Suppressor macrophage treated with lipopolysaccharide for 4 hours (primary cell): ENCODE measurements around the gene SLC25A42.

Source experiments
- DNase-seq: peaks from one replicate; pipeline ENCODE4 v3.0.0-alpha.2; 2020

SLC25A42 gene

GRCh38 chr19:19051478-19052213 is 12.1 kb upstream of the SLC25A42 start:
- DNase-seq: no peak

GRCh38 chr19:19052921-19053320 is 10.9 kb upstream of the SLC25A42 start:
- no peak for DNase-seq

GRCh38 chr19:19053508-19054314 is 10.1 kb upstream of the SLC25A42 start:
- DNase-seq: peak; percentile 66

- DNase-seq: no peak
These were observed 9.4 kb upstream of the SLC25A42 start for GRCh38 chr19:19054315-19054938.

- DNase-seq: no peak
These were observed 8.8 kb upstream of the SLC25A42 start for GRCh38 chr19:19054939-19055440.

GRCh38 chr19:19055701-19056100 is 8.1 kb upstream of the SLC25A42 start:
- DNase-seq: no peak

GRCh38 chr19:19056636-19057275 is 7.0 kb upstream of the SLC25A42 start:
- no peak for DNase-seq

- no peak for DNase-seq
These were observed 6.5 kb upstream of the SLC25A42 start for GRCh38 chr19:19057317-19057716.

- no peak for DNase-seq
These were observed 6.1 kb upstream of the SLC25A42 start for GRCh38 chr19:19057720-19058119.

- no peak for DNase-seq
These were observed 4.6 kb upstream of the SLC25A42 start for GRCh38 chr19:19059018-19059836.

GRCh38 chr19:19059837-19060611 is 3.8 kb upstream of the SLC25A42 start:
- DNase-seq: no peak

- no peak for DNase-seq
These were observed 2.3 kb upstream of the SLC25A42 start for GRCh38 chr19:19061506-19061905.

- no peak for DNase-seq
These were observed 1.2 kb upstream of the SLC25A42 start for GRCh38 chr19:19062454-19063182.

- DNase-seq: no peak
These were observed 416 bp downstream of the SLC25A42 start for GRCh38 chr19:19064098-19064722.

GRCh38 chr19:19064811-19065745 is 1.3 kb downstream of the SLC25A42 start:
- no peak for DNase-seq

GRCh38 chr19:19067276-19068072 is 3.7 kb downstream of the SLC25A42 start:
- peak; percentile 25 for DNase-seq

GRCh38 chr19:19068659-19069654 is 5.2 kb downstream of the SLC25A42 start:
- DNase-seq: no peak
